ENCODE results near the gene MICU1. TPM values are rescaled to one million over a fixed set of nuclear protein-coding genes. Genes with fewer than 3 reads are reported as not detected.
"Not testable (repeated sequence)": the region's sequence is repeated elsewhere in the genome, so short reads cannot be mapped to it uniquely, and the experiment has no call there.

MICU1 gene
- total RNA-seq, 1 donor from 2014 or later = 58.2 TPM

- no peak for TF ChIP-seq CTCF (IDR thresholded peaks at IDR 0.05; ENCODE audit: unreplicated experiment)
- Mint-ChIP-seq H3K9me3 (peaks cover 4% of the 10 kb centered on the region), H3K36me3 (peaks cover 8% of the 10 kb centered on the region), H3K27me3 (ENCODE audit: low read depth) (no peaks in the 10 kb centered on the region), H3K27ac (no peak overlapping the region), H3K4me1 (peaks cover 25% of the 10 kb centered on the region), H3K4me3 (no peak overlapping the region)
- DNase-seq (ENCODE audit: low spot score in 2 of 2, unreplicated experiment in 2 of 2) = no peak
These were observed 274.4 kb downstream of the MICU1 start for GRCh38 chr10:72351479-72351878.

DNA sequence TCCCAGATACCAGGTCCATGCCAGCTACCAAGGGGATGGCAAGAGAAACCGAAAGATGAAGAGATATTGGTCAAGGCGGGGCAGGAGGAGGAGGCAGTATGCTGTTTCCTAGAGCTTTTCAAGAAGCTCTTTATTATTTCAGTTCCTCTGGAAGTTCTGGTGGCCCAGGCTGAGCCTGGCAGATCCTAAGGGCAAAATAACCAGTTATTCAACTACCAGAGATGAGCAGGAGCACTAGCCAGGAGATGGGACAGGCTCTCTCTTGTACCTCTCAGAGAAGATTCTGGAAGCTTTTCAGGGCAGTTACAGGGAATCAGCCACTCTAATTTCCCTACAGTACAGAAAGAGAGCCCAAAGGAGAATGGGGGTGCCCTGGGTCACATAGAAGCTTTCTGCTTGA, 276.4 kb downstream of the MICU1 start:
- Mint-ChIP-seq H3K9me3 (no peaks in the 10 kb centered on the region), H3K27ac (peak overlapping the region; percentile 27), H3K36me3 (peaks cover 6% of the 10 kb centered on the region), H3K27me3 (ENCODE audit: low read depth) (no peaks in the 10 kb centered on the region), H3K4me3 (no peak overlapping the region), H3K4me1 (peaks cover 19% of the 10 kb centered on the region)
- DNase-seq (ENCODE audit: low spot score in 2 of 2, unreplicated experiment in 2 of 2) = no peak
- TF ChIP-seq CTCF (IDR thresholded peaks at IDR 0.05; ENCODE audit: unreplicated experiment) = no peak

GRCh38 chr10:72348282-72348681, 277.6 kb downstream of the MICU1 start:
- no peak for TF ChIP-seq CTCF (IDR thresholded peaks at IDR 0.05; ENCODE audit: unreplicated experiment)
- Mint-ChIP-seq H3K27me3 (ENCODE audit: low read depth) (no peaks in the 10 kb centered on the region), H3K36me3 (peaks cover 6% of the 10 kb centered on the region), H3K9me3 (no peaks in the 10 kb centered on the region), H3K4me1 (peaks cover 13% of the 10 kb centered on the region), H3K4me3 (no peak overlapping the region), H3K27ac (no peak overlapping the region)
- no peak for DNase-seq (ENCODE audit: low spot score in 2 of 2, unreplicated experiment in 2 of 2)

DNA sequence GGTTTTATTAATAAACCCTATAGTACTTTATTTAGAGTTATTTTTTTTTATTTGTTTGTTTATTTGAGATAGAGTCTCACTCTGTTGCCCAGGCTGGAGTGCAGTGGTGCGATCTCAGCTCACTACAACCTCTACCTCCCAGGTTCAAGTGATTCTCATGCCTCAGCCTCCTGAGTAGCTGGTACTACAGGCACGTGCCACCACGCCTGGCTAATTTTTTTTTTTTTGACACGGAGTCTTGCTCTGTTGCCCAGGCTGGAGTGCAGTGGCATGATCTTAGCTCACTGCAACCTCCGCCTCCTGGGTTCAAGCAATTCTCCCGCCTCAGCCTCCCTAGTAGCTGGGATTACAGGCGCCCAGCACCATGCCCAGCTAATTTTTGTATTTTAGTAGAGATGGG, 279.8 kb downstream of the MICU1 start:
- H3K27ac Mint-ChIP-seq; H3K9me3 Mint-ChIP-seq; H3K4me3 Mint-ChIP-seq; H3K36me3 Mint-ChIP-seq; H3K27me3 Mint-ChIP-seq (ENCODE audit: low read depth); DNase-seq (ENCODE audit: low spot score in 2 of 2, unreplicated experiment in 2 of 2); H3K4me1 Mint-ChIP-seq: not testable (repeated sequence)

DNA sequence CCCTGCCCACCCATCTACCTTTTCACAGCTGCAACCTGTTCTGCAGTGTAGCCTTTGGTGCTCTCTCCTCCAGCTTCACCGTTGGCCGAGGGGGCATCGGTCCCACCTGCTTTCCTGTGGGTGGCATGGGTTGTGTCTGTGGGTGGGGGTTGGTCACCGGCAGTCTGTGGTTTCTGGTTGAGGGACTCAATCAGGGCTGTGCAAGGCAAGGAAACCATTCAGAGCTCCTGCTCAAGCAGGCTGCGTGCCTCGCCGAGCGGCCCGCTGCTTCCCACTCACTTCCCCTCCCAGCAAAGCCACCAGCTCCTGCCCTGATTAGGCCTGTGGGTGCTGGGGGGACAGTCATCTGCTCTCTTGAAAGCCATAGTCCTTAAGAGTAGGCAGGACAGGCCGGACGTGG, 280.9 kb downstream of the MICU1 start:
- no peak for DNase-seq (ENCODE audit: low spot score in 2 of 2, unreplicated experiment in 2 of 2)

DNA sequence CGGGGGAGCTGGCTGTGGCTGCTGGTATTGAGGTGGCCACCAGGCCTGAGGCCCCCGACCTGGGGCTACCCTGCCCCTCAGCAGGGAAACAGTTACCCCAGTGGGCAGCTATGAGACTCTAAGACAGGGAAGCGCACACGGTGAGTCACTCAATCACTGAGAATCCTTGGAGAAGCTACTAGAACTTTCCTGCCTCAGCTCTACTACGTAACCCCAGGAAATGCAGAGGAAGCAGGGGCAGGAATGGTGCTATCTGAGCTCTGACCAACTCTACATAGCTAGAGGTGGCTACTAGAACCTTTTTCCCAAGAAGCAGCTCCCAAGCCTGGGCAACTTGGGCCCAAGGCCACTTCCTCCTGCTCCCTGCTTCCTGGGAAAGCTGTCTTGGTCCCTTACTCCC, 283.0 kb downstream of the MICU1 start:
- Mint-ChIP-seq H3K36me3 (peaks cover 8% of the 10 kb centered on the region), H3K27me3 (ENCODE audit: low read depth) (no peaks in the 10 kb centered on the region), H3K4me3 (no peak overlapping the region), H3K9me3 (no peaks in the 10 kb centered on the region), H3K27ac (no peak overlapping the region), H3K4me1 (no peaks in the 10 kb centered on the region)
- no peak for TF ChIP-seq CTCF (IDR thresholded peaks at IDR 0.05; ENCODE audit: unreplicated experiment)
- no peak for DNase-seq (ENCODE audit: low spot score in 2 of 2, unreplicated experiment in 2 of 2)

More for the DNA sequence above, 280.9 kb downstream of the MICU1 start:
- Mint-ChIP-seq H3K4me3 (no peak overlapping the region), H3K36me3 (peaks cover 13% of the 10 kb centered on the region), H3K27ac (no peak overlapping the region), H3K4me1 (no peaks in the 10 kb centered on the region), H3K9me3 (no peaks in the 10 kb centered on the region), H3K27me3 (ENCODE audit: low read depth) (no peaks in the 10 kb centered on the region)
- no peak for TF ChIP-seq CTCF (IDR thresholded peaks at IDR 0.05; ENCODE audit: unreplicated experiment)

All from mesothelial cell of epicardium (in vitro differentiated cells).